Measurements from ENCODE around the gene ZSWIM5. TPM values are rescaled to one million over a fixed set of nuclear protein-coding genes. Genes with fewer than 3 reads are reported as not detected.

ZSWIM5 gene
- total and polyA plus RNA-seq, 2 of the 8 experiments (the other 6 are each of a cell fraction or from before 2014, with no cell fraction given): 2.5 to 3.9 TPM

GRCh38 chr1:45254490-45254889 lies 48.1 kb upstream of the ZSWIM5 start (continued):
- TF ChIP-seq CBX5 (IDR thresholded peaks at IDR 0.05; ENCODE audit: low read depth, low read length): no peak
